GM23248 (cell line): ENCODE results near the gene EMC6. TPM values are rescaled to one million over a fixed set of nuclear protein-coding genes. Genes with fewer than 3 reads are reported as not detected.

ENCODE experiments used
- DNase-seq: peaks from one replicate; pipeline ENCODE4 v3.0.0-alpha.2; 2015
- H2AFZ ChIP-seq: fragments of 200-600 bp; sonication (generic); 2 replicates; pipeline ENCODE4 v1.6.1; 2016; ENCODE audit warnings: antibody characterized with exemption
- H3F3A ChIP-seq: fragments of 200-600 bp; sonication (generic); 2 replicates; pipeline ENCODE4 v1.6.1; 2016; ENCODE audit warnings: mild to moderate bottlenecking, antibody characterized with exemption, mixed run types; ENCODE audit not compliant: insufficient read depth
- H3K27ac ChIP-seq: fragments of 200-600 bp; sonication (generic); 2 replicates; pipeline ENCODE4 v1.5.1; 2016; ENCODE audit warnings: mild to moderate bottlenecking
- H3K27me3 ChIP-seq: fragments of 200-600 bp; sonication (generic); replicated peaks from 2 replicates; pipeline ENCODE4 v1.6.1; 2016; ENCODE audit warnings: mild to moderate bottlenecking; ENCODE audit not compliant: insufficient read depth
- H3K36me3 ChIP-seq: fragments of 200-600 bp; sonication (generic); 2 replicates; pipeline ENCODE4 v1.6.1; 2016; ENCODE audit warnings: low read depth, mild to moderate bottlenecking
- H3K4me1 ChIP-seq: fragments of 200-600 bp; sonication (generic); 2 replicates; pipeline ENCODE4 v1.6.1; 2016; ENCODE audit warnings: mild to moderate bottlenecking; ENCODE audit not compliant: insufficient read depth
- H3K4me2 ChIP-seq: fragments of 200-600 bp; sonication (generic); one replicate; pipeline ENCODE4 v1.6.1; 2016; ENCODE audit warnings: mild to moderate bottlenecking; ENCODE audit not compliant: unreplicated experiment
- H3K4me3 ChIP-seq: fragments of 200-600 bp; sonication (generic); 2 replicates; pipeline ENCODE4 v1.5.1; 2016; ENCODE audit warnings: mild to moderate bottlenecking
- H3K79me2 ChIP-seq: fragments of 200-600 bp; sonication (generic); 2 replicates; pipeline ENCODE4 v1.6.1; 2016; ENCODE audit warnings: mild to moderate bottlenecking; ENCODE audit not compliant: insufficient read depth
- H3K9ac ChIP-seq: fragments of 200-600 bp; sonication (generic); 2 replicates; pipeline ENCODE4 v1.6.1; 2016; ENCODE audit warnings: mild to moderate bottlenecking
- H3K9me2 ChIP-seq: fragments of 200-600 bp; sonication (generic); 2 replicates; pipeline ENCODE4 v1.6.1; 2016; ENCODE audit warnings: mixed run types, mild to moderate bottlenecking, moderate library complexity; ENCODE audit not compliant: insufficient read depth
- H3K9me3 ChIP-seq: fragments of 200-600 bp; sonication (generic); one replicate; pipeline ENCODE4 v1.6.1; 2017; ENCODE audit warnings: low read depth
- H4K20me1 ChIP-seq: fragments of 200-600 bp; sonication (generic); 2 replicates; pipeline ENCODE4 v1.6.0; 2016; ENCODE audit not compliant: insufficient read depth
- EZH2 ChIP-seq: fragments of 200-600 bp; sonication (generic); IDR thresholded peaks from 2 replicates; pipeline ENCODE4 v1.6.1; 2018; ENCODE audit warnings: antibody characterized with exemption, mild to moderate bottlenecking; ENCODE audit not compliant: insufficient read depth, poor library complexity, severe bottlenecking
- EZH2phosphoT487 ChIP-seq: fragments of 200-600 bp; sonication (generic); IDR thresholded peaks from 2 replicates; pipeline ENCODE4 v1.6.1; 2018; ENCODE audit warnings: antibody characterized with exemption, moderate library complexity, mild to moderate bottlenecking, low read depth; ENCODE audit not compliant: insufficient read depth
- WGBS, 2 experiments: methylation state at CpG; one replicate each; pipeline ENCODE4 v1.1.6; 2015 to 2017; ENCODE audit warnings: low lambda C conversion rate in 2 of 2, low coverage in 1 of 2; ENCODE audit errors: missing lambda C conversion rate in 2 of 2; 5-methylcytosine and 5-hydroxymethylcytosine counted together
- in situ Hi-C: fragments of 300-500 bp; cut with MboI; formaldehyde crosslinking; loops from 2 replicates; pipeline ENCODE4 v1.15.0; 2020
- polyA plus RNA-seq: library from polyadenylated mRNA; unstranded; fragments of >200 nt; fragmentation: Nextera tagmentation; extraction: Ambion mirVana; gene quantifications from 2 replicates; pipeline ENCODE4 v1.2.1, GENCODE V29; 2016
- total RNA-seq: library from RNA; depleted of rRNA; stranded (reverse); fragments of >200 nt; shearing (Covaris generic); gene quantifications from 2 replicates; pipeline ENCODE4 v1.2.3, GENCODE V29; 2014

EMC6 gene
- total and polyA plus RNA-seq, 2 experiments from 2014 or later, result 28.6 to 114 TPM

GRCh38 chr17:3710951-3711383, 42.4 kb downstream of the EMC6 start:
- Histone ChIP-seq H3K79me2 (no peaks in the 10 kb centered on the region), H3K4me3 (no peak overlapping the region), H3K9me2 (no peaks in the 10 kb centered on the region), H3F3A (no peaks in the 10 kb centered on the region), H3K4me1 (no peaks in the 10 kb centered on the region), H2AFZ (no peak overlapping the region), H3K9me3 (no peaks in the 10 kb centered on the region), H4K20me1 (no peaks in the 10 kb centered on the region), H3K27me3 (no peaks in the 10 kb centered on the region), H3K27ac (no peak overlapping the region), H3K36me3 (peaks cover 13% of the 10 kb centered on the region), H3K9ac (no peak overlapping the region), H3K4me2 (no peak overlapping the region)
- no peak for TF ChIP-seq EZH2phosphoT487
- TF ChIP-seq EZH2, result no peak
- in situ Hi-C loops, result no loop called here
- WGBS, 2 experiments, result 96 to 98% methylated on average over 5 of the region's 5 CpGs
- DNase-seq, result peak; percentile 43

- TF ChIP-seq EZH2phosphoT487 (no peak), EZH2 (no peak)
- 88% methylated on average over 13 of the region's 13 CpGs for WGBS, 2 experiments
- Histone ChIP-seq H2AFZ (no peak overlapping the region), H3K4me2 (no peak overlapping the region), H3K9ac (no peak overlapping the region), H3K27ac (no peak overlapping the region), H3K9me2 (no peaks in the 10 kb centered on the region), H3F3A (no peaks in the 10 kb centered on the region), H3K36me3 (peaks cover 32% of the 10 kb centered on the region), H3K4me1 (no peaks in the 10 kb centered on the region), H3K79me2 (0 out of 2 replicates have a peak, but pooled peaks cover 3% of the 10 kb centered on the region), H4K20me1 (no peaks in the 10 kb centered on the region), H3K27me3 (no peaks in the 10 kb centered on the region), H3K4me3 (no peak overlapping the region), H3K9me3 (no peaks in the 10 kb centered on the region)
- in situ Hi-C loops, result no loop called here
- DNase-seq, result no peak
Measured at GRCh38 chr17:3712811-3713463, 44.3 kb downstream of the EMC6 start.

- Histone ChIP-seq H3K9ac (no peak overlapping the region), H3K4me3 (no peak overlapping the region)
- WGBS, 2 experiments, result 88 to 97% methylated on average over 8 of the region's 8 CpGs
Measured at GRCh38 chr17:3715296-3715695, 46.7 kb downstream of the EMC6 start.

GRCh38 chr17:3718201-3718600, 49.6 kb downstream of the EMC6 start:
- TF ChIP-seq EZH2phosphoT487 (no peak), EZH2 (no peak)
- H3K9me2 ChIP-seq, result no peaks in the 10 kb centered on the region
- peaks cover 30% of the 10 kb centered on the region for H3K4me1 ChIP-seq
- no peaks in the 10 kb centered on the region for H3K27me3 ChIP-seq
- H3K4me2 ChIP-seq, result no peak overlapping the region
- WGBS, 2 experiments, result 93% methylated on average over 4 of the region's 4 CpGs
- H3K36me3 ChIP-seq, result peaks cover 41% of the 10 kb centered on the region
- H3K9ac ChIP-seq, result no peak overlapping the region
- H3F3A ChIP-seq, result peaks cover 19% of the 10 kb centered on the region; the same call in 1 of the 2 replicates
- DNase-seq, result no peak
- no peaks in the 10 kb centered on the region for H3K9me3 ChIP-seq
- no peak overlapping the region for H2AFZ ChIP-seq
- H3K79me2 ChIP-seq, result peaks cover 33% of the 10 kb centered on the region
- in situ Hi-C loops, result no loop called here
- H3K4me3 ChIP-seq, result no peak overlapping the region
- H4K20me1 ChIP-seq, result no peaks in the 10 kb centered on the region
- no peak overlapping the region for H3K27ac ChIP-seq

More at GRCh38 chr17:3715296-3715695, 46.7 kb downstream of the EMC6 start:
- Histone ChIP-seq H3K27me3 (no peaks in the 10 kb centered on the region), H3K79me2 (peaks cover 13% of the 10 kb centered on the region; the same call in 1 of the 2 replicates), H3K4me2 (no peak overlapping the region), H3K9me3 (no peaks in the 10 kb centered on the region), H3K27ac (no peak overlapping the region), H3K9me2 (no peaks in the 10 kb centered on the region), H3K36me3 (peaks cover 41% of the 10 kb centered on the region), H2AFZ (no peak overlapping the region), H4K20me1 (no peaks in the 10 kb centered on the region), H3K4me1 (peaks cover 16% of the 10 kb centered on the region), H3F3A (peaks cover 12% of the 10 kb centered on the region; the same call in 1 of the 2 replicates)
- in situ Hi-C loops, result no loop called here
- no peak for TF ChIP-seq EZH2phosphoT487
- no peak for TF ChIP-seq EZH2
- DNase-seq, result no peak
